AG08395 (cell line): ENCODE results near the gene PTPRU.

ENCODE experiments used
- DNase-seq: peaks from one replicate; pipeline ENCODE4 v3.0.0; 2012; ENCODE audit warnings: mixed read lengths, low spot score

Gene PTPRU

GRCh38 chr1:29235955-29236711 is at the start of gene PTPRU:
TSS of gene PTPRU (plus strand) at chr1:29236522. CDS start at chr1:29236645, 123 bp downstream.
- peak; percentile 91 for DNase-seq

- no peak for DNase-seq
These were observed 49.6 kb upstream of the PTPRU start for GRCh38 chr1:29186707-29187106.

- DNase-seq = no peak
These were observed 45.6 kb upstream of the PTPRU start for GRCh38 chr1:29190718-29191117.

DNA sequence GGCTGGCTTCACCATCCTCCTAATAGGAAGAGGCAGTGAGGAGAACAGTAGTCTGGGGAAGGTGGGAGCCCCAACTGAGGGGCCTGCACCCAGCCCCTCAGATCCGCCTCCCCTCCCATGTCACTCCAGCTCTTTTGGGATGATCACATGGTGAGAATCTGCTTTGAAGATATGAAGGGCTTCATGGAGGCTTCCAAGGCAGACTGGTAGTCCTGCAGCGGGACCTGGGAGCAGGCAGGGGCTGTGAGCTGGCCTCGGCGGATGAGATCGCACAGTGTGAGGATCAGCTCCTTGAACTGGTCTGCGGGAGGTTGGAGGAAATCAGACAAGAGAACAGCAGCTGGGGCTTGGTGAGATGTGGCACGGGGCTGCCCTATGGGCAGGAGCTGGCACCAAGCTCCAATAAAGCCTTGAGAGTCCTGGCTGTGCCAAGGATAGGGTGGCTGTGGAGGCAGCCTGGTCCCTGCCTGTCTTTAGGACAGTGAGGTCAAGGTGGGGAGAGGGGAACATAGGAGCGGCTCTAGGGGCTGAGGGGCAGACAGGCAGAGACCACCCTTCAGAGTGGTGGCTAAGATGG is 42.4 kb upstream of the PTPRU start:
- DNase-seq = no peak

- no peak for DNase-seq
These were observed 40.4 kb upstream of the PTPRU start for GRCh38 chr1:29195881-29196291.

GRCh38 chr1:29196863-29197589 is 39.3 kb upstream of the PTPRU start:
- peak; percentile 85 for DNase-seq

GRCh38 chr1:29197590-29197924 is 38.8 kb upstream of the PTPRU start:
- peak; percentile 27 for DNase-seq

DNA sequence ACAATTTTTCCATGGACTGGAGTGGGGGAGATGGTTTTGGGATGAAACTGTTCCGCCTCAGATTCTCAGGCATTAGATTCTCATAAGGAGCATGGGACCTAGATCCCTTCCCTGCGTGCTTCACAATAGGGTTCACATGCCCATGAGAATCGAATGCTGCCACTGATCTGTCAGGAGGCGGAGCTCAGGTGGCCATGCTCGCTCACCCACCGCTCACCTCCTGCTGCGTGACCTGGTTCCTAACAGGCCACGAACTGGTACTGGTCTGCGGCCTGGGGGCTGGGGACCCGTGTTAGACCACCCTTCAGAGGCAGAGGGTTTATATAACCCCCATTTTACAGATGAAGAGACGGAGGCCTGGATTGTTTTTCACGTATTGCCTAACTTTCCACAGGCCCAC is 38.3 kb upstream of the PTPRU start:
- DNase-seq = no peak

- DNase-seq = no peak
These were observed 35.3 kb upstream of the PTPRU start for GRCh38 chr1:29200906-29201594.

GRCh38 chr1:29201595-29202051 is 34.7 kb upstream of the PTPRU start:
- no peak for DNase-seq

DNA sequence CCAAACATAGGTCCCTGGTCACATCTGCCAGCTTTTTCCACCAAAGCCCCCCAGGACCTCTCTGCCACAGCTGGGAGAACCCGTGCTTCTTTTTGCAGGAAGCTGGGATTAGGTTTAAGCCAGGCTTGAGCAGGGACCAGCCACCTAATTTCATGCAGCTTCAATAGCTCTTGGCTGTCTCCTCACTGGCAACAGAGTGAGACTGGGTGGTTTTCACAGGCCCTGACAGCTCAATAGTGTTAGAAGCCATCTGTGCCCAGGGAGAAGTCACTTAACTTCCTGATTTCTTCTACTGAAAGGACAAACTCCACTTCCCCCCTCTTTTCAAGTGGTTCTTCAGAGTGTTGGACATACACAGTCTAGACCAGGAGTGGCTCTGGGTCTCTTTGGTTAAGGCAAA is 34.3 kb upstream of the PTPRU start:
- no peak for DNase-seq

GRCh38 chr1:29202584-29203340 is 33.6 kb upstream of the PTPRU start:
- peak; percentile 97 for DNase-seq

DNA sequence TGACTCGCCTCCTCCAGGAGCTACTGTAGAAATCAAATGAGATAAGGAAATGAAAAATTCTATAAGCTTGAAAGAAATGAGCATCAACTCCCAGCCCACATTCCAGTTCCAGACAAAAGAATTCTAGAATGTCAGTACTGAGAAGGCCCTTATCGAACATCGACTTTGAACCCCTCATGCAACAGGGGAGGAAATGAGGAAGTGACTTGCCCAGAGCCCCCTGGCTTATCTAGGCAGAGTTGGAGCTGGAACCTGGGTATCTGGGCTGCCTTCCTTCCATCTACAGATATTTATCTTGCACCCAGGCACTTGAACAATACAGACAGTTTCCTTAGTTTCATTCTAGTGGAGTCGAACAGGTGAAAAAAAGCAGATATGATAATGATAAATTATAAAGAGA is 27.9 kb upstream of the PTPRU start:
- no peak for DNase-seq

DNA sequence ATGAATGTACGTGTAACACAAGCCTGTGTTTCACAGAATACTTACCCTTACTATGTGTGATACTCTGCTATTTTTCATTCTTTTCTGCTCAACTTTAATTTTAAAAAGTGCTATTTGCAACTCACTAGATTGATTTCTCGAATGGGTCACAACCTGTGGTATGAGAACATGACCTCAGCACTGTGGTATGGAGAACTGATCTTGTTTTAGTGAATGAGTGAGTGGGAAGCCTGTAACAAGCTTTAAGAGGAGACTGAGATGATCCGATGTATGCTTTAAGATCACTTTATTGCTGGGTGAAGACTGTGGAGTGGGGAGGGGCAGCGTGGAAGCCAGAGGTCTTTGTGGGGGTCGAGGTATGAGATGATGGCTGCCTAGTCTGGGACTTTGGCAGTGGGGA is 27.1 kb upstream of the PTPRU start:
- DNase-seq = peak; percentile 69

GRCh38 chr1:29210278-29211085 is 25.8 kb upstream of the PTPRU start:
- DNase-seq = no peak

DNA sequence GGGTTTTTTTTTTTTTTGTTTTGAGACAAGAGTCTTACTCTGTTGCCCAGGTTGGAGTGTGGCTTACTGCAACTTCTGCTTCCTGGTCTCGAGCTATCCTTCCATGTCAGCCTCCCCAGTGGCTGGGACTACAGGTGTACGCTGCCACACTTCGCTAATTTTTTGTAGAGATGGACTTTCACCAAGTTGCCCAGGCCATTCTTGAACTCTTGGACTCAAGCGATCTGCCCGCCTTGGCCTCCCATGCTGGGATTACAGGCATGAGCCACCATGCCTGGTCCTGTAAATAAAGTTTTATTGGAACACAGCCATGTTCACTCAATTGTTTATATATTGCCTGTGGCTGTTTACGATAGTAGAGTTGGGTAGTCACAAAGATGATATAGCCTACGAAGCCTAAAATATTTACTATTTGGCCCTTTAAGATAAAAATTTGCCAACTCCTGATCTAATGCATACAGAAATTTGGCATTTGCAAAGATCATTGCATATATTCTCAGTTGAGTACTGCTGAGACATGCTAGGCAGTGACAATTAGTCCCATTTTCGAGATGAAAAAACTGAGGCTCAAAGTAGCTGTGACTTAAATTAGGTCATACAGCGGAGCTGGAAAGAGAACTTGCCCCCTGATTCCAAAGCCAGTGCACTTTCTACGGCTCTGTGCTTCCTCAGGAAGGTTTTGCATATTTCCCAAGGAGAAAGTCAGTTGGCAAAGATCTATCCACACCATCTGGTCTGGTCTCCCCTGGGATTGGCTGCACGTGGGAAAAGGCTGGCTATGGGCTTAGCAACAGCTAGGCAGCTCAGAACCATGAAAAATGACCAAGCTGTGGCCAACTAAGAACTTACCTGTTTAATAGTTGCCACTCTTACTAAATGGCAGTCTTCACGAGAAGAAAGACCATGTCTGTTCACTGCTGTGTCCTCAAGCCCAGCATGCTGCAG is 25.0 kb upstream of the PTPRU start:
- DNase-seq = peak; percentile 50

DNA sequence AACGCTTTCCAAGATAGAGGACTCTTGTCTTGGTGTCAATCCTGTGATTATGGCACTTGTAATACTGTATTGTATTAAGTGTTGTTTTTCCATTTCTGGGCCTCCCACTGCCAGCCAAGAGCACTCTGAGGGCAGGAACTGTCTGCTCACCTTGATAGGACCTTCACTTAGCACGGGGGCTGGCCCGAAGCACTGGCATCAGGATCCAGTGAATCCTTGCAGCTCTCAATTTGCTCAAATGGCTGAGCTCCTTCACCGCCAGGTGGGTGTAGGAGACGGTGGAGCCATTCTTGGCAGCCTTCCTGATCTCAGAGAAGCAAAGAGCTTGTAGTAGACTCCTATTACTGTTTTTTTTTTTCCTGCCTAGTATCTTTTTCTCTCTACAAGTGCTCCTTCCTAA is 23.3 kb upstream of the PTPRU start:
- no peak for DNase-seq

- no peak for DNase-seq
These were observed 18.7 kb upstream of the PTPRU start for GRCh38 chr1:29217633-29218032.

DNA sequence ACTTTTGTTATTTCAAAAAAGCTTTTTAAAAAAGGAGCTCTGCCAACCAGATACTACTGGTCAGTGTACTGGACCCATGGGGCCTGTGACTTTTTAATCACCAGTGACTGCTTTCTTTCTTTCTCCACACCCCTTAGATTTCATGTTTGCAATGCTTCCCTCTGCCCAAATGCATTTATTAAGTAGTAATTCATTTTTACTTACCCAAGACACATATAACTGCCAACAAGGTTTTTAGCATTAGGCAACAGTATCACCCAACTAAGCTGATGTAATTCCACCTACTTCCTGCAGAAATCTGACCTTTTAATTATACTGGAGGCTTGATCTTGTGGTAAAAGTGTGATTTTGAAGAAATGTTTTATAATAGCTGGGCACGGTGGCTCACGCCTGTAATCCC is 18.1 kb upstream of the PTPRU start:
- DNase-seq = no peak

GRCh38 chr1:29221296-29221695 is 15.0 kb upstream of the PTPRU start:
- DNase-seq = no peak
